HG02973 (cell line): ENCODE measurements around the gene XXYLT1.
"Not testable (repeated sequence)": the region's sequence is repeated elsewhere in the genome, so short reads cannot be mapped to it uniquely, and the experiment has no call there.

Experiments
- ATAC-seq: cut with Tn5 transposase; IDR thresholded peaks from one replicate; pipeline ENCODE4 v1.9.1; 2021; ENCODE audit warnings: moderate library complexity; ENCODE audit not compliant: unreplicated experiment

The XXYLT1 gene

GRCh38 chr3:195056506-195056905 lies 214.5 kb downstream of the XXYLT1 start:
- ATAC-seq, result no peak

DNA sequence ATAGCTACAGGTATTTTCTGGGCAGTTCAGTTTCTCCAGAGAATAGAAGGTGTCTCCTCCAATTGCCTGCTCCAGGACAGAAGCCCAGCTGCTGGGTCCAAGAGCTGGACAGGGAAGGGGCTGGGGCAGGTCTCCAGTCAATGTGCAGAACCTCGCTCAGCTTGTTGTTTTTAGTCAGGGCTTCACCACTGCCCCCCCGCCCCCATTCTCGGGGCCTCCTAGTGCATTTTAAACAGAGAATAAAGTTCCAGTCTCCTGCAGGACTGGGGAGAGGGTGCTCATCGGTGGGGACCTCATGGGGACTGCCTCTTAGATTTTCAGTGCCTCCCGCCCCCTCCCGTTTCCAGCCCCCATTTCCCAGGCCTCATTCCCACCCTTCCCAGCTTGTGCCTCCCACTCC lies 216.6 kb downstream of the XXYLT1 start:
- no peak for ATAC-seq

DNA sequence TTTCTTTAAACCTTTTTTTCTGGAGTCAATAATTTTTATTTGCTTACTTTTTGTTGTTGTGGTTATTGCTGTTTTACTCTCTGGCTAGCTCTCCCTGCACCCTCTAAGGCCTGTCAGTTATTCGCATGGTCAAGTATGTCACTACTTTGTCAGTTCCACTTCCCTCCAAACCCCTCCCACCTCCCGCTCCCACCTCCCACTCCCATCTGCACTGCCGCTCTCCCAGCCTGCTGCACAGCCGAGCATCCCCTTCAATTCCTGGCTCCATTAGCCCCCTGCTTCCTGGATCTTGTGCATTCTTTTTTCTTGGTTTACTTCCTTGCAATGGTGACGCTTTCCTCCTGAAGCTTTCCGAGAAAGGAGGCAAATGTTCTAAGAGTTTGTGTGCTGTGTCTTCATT lies 218.0 kb downstream of the XXYLT1 start:
- ATAC-seq, result no peak

DNA sequence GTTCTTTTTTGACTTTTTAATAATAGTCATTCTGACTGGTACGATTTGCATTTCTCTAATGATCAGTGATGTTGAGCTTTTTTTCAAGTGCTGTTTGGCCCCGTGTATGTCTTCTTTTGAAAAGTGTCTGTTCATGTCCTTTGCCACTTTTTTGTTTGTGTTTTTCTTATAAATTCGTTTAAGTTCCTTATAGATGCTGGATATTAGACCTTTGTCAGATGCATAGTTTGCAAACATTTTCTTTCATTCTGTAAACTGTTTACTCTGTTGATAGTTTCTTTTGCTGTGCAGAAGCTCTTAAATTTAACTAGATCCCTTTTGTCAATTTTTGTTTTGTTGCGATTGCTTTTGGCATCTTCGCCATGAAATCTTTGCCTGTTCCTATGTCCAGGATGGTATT lies 220.7 kb downstream of the XXYLT1 start:
- not testable (repeated sequence) for ATAC-seq

GRCh38 chr3:195048059-195048905 lies 222.7 kb downstream of the XXYLT1 start:
- ATAC-seq, result no peak

GRCh38 chr3:195047536-195047935 lies 223.4 kb downstream of the XXYLT1 start:
- ATAC-seq, result no peak

GRCh38 chr3:195046441-195046840 lies 224.5 kb downstream of the XXYLT1 start:
- no peak for ATAC-seq

GRCh38 chr3:195045481-195046210 lies 225.3 kb downstream of the XXYLT1 start:
- no peak for ATAC-seq

- ATAC-seq, result no peak
Measured at GRCh38 chr3:195044411-195044810, 226.5 kb downstream of the XXYLT1 start.

DNA sequence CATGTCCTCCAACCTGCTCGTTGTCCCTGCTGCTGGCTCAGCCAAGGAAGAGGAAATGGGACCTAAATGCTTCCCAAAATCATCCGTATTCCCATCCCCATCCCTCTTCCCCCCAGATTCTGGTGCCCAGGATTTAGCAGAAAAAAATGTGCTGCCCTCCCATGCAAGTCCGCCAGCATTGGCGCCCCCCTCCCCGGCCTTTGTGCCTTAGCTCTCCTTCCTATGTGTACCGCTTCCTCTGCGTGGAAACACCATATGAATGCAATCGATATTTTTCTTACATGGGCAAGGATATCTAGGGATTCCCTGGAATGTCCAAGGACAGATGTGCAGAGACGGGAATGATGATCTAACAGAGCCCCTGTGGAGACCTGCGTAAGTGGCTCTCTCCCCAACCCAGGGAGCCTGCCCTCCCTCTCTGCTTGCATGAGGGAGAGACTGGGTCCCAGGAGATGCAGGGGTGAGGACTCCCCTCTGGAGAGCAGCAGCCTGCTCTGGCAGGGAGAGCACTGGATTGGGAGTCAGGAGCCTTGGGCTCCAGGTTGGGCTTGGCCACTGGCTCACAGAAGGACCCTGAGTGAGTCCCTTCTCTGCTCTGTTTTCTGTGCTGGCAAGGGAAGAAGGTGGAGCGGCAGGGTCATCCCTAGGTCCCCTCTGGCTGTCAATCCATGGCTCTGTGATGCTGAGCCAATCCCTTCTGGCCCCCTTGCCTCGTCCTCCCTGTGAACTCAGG lies 227.2 kb downstream of the XXYLT1 start:
- no peak for ATAC-seq

DNA sequence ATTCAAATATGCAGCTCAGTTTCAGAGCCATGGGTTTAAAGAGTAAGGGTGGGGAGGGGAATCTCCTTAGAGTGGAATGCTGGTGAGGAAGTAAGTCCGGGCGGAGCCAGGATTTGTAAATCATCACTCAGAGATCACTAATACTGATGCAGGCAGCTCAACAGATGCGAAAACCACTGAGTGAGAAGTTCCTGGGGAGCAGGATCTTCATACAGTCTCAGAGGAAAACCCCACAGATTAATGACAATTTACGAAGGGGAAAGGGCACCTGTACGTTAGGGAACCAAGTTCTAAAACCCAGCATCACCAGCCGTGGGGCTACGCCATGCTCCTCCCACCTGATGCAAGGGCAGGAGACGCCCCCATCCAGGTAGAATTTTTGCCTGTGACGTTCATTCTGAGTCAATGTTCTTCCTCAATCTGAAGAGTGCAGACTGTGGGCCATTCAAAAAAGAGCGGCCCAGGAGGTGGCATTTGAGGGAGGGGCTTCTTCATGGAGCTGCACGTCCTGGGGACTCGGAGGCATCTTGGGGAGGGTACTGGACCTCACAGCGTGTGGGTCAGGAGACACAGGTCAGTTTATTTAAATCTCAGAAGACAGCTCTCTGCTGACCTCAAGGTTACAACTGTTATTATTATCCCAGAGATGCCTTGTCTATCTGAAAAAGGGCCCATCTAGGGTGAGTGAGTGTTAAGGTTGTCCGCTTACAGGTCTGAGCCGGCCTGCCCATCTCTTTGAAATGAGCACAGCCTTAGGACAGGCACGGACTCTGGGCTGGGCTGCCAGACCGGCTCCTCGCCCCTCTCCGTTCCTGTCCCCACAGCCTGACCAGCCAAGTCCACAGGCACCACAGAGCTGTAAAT lies 228.0 kb downstream of the XXYLT1 start:
- no peak for ATAC-seq

- no peak for ATAC-seq
Measured at GRCh38 chr3:195041871-195042742, 228.9 kb downstream of the XXYLT1 start.

GRCh38 chr3:195040773-195041520 lies 230.0 kb downstream of the XXYLT1 start:
- ATAC-seq, result no peak

DNA sequence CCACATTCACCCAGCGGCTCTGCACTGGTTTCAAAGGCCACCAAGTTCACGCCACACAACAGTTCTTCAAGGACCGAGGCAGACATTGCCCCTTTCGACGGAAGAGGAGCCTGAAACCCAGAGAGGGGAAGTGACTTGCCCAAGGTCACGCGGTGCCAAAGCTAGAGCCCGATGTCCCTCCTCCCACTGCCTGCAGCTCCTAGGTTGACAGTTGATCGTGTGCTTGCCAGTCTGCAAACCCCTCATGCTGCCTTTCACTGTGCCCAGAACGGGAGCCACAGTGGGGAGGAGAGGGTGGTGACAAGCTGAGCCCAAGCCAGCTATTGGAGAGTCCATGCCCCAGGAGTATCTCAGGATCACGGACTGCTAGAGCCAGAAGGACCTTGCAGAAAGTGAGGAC lies 230.9 kb downstream of the XXYLT1 start:
- no peak for ATAC-seq

- ATAC-seq, result no peak
Measured at GRCh38 chr3:195039180-195039843, 231.6 kb downstream of the XXYLT1 start.

- no peak for ATAC-seq
Measured at GRCh38 chr3:195038161-195038560, 232.8 kb downstream of the XXYLT1 start.

GRCh38 chr3:195037586-195037985 lies 233.4 kb downstream of the XXYLT1 start:
- ATAC-seq, result not testable (repeated sequence)

DNA sequence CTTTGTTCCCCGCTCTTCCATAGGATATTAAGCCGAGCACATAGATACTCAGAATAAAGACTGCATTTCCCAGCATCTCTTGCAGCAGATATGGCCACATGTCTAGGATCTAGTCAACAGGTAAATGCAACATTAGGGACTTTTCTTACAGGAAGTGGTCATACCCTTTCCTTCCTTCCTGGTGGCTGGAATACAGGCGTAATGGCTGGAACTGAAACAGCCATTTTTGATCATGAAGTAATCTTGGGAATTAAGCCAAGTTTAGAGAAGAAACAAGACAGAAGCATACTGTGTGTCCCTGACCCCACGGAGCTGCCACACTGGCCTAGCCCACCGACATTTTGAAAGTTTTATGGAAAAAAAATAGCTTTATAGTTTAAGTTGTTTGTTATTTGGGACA lies 234.0 kb downstream of the XXYLT1 start:
- ATAC-seq, result no peak
